GM19463 (cell line): ENCODE measurements around the gene PRXL2B.
"Not testable (repeated sequence)": the region's sequence is repeated elsewhere in the genome, so short reads cannot be mapped to it uniquely, and the experiment has no call there.

Source experiments
- ATAC-seq: cut with Tn5 transposase; IDR thresholded peaks from one replicate; pipeline ENCODE4 v1.9.1; 2021; ENCODE audit warnings: mild to moderate bottlenecking, moderate library complexity; ENCODE audit not compliant: unreplicated experiment

PRXL2B gene

DNA sequence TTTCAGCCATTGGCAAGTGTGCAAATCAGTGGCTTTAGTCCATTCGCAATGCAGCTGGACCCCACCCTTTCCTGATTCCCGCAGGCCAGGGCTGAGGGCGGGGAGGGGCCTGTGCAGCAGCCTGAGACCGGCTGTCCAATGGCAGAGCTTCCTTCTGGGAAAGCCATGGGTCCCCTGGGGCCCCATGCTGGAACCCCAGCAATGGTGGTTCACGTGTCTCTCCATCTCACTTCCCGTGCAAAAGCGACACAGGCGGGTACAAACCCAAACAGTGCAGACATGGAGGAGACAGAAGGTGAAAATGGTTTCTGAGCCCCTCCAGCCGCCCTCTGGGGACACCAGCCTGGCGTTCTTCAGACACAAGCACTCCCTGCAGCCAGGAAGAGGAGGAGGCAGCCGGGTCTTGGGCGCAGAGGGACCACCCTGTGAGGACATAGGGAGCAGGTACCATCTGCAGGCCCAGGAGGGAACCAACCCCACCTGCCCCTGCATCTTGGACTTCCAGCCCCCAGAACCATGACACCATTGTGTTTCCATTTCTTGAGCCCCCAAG lies 36.2 kb upstream of the PRXL2B start:
- ATAC-seq: not testable (repeated sequence)

DNA sequence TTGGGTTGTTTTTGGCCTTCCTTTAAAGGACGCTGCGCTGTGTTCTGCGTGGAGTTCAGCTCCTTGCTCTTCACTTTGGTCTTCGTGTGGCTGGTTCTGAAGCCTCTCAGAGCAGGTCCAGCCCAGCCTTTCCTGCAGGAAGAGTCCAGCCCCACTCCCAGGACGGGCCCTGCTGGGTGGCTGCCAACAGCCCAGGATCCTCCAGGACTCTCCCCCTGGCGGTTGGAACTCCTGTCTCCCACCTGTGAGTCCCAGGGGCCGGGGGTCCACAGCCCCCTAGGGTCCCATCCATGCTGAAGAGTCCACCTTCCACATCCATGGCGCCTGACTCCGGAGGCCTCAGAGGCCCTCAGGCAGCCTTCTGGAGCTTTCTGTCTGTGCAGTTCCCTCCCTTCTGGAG lies 35.0 kb upstream of the PRXL2B start:
- not testable (repeated sequence) for ATAC-seq

DNA sequence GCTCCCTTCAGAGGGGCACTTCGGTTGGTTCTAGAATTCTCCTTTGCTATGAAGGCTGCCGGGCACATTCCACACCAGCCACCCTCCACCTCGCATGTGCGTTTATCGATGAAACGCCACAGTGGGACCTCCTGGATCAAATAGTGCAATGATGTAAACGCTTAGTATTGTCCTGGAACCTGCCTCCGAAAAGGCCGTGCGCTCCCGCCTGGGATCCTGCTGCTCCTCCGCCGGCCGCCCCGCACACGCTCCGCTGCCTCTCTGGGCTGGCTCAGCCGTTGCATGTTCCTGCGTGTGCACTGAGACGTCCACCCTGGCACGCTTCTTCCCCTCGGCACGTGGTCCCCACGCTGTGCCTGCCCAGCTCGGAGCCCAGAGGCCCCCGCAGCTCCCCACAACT lies 34.4 kb upstream of the PRXL2B start:
- ATAC-seq: no peak

GRCh38 chr1:2553076-2553475 lies 33.5 kb upstream of the PRXL2B start:
- ATAC-seq: not testable (repeated sequence)

DNA sequence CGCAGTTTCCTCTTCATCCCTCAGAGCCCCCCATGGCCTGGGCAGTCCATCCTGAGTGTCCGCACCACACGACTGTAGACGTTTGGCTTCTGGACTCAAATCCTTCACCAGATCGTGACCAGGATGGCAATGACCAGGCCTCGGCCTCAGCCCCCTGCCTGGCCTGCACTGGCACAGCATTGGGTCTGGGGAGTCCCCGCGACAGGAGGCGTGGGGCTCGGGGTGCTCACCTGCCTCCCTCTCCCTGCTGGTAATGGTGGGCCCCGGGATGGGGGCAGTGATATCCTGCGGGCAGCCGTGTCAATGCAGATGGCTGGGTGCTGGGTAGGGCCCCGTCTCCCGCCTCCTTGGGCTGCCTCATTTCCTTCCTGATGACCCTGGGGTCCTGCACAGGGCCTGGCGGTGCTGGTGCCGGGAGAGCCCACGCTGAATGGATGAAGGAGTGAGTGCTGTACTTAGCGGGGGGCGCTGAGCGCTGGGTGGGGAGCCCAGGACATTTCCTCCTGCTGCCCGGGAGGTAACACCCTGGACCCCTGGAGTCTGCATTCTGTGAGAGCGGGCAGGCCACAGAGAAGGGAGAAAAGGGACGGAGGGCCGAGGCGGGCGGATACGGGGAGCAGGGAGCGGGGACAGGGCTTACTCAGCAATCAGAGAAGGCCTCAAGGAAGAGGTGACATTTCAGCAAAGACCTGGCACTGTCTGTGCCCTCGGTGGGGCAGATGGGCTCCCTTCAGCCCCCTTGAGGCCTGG lies 32.5 kb upstream of the PRXL2B start:
- ATAC-seq: no peak

DNA sequence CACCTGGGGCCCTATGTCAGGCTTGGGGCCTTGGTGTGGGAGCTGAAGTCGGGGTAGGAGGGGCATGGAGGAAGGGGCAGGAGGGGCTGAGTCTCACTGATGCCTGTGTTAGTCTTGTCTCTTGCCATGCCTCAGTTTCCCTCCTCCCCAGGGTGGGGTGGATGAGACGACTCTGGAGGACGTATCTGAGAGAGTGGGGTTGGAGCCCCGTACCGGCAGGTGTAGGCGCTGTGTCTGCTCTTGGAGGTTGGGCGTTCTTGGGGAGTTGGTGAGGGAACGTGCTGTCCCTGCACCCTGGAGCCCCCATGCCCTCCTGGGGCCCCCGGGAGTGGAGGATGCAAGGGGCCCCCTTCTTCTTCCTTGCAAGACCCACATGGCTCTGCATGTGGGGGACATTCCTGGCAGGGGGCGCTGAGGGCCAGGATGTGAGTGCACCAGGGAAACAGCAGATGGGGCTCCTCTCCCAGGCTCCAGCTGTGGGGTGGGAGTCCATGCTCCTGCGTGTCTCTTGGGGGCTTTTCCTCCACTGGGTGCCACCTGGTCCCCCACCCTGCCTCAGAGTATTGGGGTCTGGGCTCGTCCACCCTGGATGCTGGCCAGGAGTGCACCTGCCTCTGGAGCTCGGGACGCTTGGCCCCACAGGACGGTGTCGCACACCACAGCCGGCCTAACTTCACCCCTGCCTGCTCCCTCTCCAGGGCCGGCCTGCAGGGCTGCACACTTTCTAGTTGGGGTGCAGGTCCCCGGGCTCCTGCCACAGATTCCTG lies 31.8 kb upstream of the PRXL2B start:
- ATAC-seq: no peak

DNA sequence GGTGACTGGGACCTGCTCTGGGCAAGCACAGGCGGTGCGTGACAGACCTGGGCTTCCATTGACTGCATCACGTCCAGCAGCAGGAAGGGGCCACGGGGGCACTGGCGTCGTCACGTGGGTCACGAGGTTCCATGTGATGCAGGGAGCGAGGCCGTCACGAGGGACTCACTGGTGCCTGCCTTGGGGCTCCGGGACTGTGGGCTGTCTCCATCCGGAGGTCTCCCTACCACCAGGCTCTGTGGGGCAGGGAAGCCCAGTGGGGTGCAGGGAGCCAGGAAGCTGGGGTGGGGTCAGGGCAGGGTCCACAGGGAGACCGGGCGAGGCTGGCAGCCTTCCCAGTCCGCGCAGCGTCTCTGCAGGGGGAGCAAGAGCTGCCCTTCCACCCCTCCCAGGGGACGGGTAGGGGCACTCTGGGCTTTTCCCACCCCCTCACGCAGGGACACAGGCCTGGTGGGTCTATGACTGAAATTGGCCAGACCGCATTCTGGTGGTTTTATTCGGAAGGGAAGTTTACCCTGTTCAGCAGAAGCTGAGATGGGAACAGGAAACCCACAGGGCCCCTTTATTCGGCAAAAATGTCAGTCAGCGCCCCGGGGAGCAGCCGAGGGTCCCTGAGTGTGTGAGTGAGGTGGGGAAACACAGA lies 30.8 kb upstream of the PRXL2B start:
- ATAC-seq: no peak

GRCh38 chr1:2556277-2556677 lies 30.3 kb upstream of the PRXL2B start, which contains the start of gene TNFRSF14:
Gene TNFRSF14, plus strand, starts transcription at chr1:2556371. Its CDS starts 294 bp downstream, at chr1:2556665.
- ATAC-seq: no peak

- no peak for ATAC-seq
These were observed 29.7 kb upstream of the PRXL2B start for GRCh38 chr1:2556678-2557481.

DNA sequence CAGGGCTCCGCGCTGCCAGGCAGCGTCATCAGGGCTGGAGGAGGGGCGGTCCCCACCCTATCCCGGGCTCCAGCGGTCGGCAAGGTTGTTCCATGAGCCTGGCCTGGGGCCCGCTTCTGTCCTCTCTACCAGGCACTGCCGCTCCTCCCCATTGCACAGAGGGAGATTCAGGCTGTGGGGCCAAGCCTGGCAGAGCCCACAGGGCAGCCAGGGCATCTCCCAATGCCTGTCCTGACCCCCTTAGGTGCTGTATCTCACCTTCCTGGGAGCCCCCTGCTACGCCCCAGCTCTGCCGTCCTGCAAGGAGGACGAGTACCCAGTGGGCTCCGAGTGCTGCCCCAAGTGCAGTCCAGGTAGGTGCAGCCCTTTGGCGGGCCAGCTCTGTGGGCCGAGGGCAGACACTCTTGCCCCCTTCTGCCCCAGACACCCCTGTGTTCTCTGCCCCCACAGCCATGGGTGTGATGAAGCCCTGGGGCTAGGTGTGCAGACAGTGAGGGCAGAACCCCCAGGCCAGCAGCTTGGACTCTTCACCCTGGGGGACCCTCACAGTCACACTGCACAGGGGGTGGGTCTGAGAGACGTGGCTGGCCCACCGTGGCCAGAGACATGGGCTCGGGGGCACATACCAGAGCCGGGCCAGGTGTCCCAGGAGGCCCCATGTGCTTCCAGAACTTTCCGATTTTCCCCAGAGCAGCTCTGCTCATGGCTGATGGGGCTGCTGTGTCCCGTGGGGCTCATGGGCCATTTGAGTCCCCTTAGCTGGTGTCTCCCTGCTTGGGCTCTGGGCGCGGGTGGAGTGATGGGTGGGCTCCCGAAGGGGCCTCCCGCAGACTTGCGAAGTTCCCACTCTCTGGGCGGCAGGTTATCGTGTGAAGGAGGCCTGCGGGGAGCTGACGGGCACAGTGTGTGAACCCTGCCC lies 28.8 kb upstream of the PRXL2B start:
- ATAC-seq: no peak

DNA sequence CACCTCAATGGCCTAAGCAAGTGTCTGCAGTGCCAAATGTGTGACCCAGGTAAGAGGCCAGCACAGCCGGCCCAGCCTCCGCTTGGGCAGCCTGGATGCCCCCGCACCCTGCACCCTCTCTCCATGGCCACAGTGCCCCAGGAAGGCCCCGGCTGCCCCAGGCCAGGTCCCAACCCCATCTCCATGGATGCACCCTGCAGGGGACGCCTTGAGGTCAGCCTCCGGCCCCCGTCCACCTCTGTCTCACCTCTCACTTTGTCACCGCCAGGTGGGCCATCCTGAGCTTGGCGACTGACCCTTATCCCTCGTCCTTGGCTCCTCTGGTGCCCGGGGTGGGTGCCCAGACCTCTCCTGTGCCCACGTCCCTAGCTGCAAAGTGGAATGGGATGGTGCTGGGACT lies 28.2 kb upstream of the PRXL2B start:
- no peak for ATAC-seq

- no peak for ATAC-seq
These were observed 27.7 kb upstream of the PRXL2B start for GRCh38 chr1:2558861-2559260.

DNA sequence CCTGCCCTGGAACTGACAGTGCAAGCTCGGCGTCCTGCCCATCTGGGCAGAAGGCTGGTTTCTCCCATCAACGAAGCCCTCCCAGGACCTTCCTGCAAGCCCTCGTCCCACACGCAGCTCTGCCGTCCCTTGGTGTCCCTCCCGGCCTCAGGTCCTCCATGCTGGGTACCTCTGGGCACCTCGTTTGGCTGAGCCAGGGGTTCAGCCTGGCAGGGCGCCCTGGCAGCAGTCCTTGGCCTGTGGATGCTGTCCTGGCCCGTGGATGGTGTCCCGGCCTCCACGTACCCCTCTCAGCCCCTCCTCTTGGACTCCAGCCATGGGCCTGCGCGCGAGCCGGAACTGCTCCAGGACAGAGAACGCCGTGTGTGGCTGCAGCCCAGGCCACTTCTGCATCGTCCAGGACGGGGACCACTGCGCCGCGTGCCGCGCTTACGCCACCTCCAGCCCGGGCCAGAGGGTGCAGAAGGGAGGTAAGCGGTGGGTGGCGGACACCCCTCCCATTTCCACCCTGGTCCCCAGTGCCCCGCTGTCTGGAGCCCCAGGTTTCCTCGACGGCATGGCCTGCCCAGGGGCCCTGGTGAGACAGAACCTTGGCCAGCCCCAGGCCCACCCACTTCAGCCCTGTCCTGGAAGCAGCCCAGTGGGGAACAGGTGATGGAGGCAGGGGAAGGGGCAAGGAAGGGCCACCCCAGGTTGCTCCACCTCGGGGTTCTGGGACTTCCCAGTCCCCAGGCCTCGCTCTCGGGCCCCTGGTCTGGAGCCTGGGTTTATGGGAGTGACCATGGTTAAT lies 26.9 kb upstream of the PRXL2B start:
- ATAC-seq: no peak

GRCh38 chr1:2560299-2561073 lies 26.1 kb upstream of the PRXL2B start:
- no peak for ATAC-seq

DNA sequence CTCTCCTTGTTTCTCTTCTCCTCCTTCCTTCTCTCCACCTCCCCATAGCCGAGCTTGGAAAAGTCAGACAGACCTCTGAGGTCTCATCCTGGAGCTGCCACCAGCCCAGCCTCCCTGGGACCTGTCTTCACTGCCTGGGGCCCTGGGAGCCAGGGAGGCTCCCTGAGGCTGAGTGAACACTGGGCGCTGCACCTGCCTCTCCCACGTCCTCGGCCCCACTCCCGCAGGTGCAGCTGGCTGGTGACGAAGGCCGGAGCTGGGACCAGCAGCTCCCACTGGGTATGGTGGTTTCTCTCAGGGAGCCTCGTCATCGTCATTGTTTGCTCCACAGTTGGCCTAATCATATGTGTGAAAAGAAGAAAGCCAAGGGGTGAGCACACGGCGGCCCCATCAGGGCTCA lies 25.1 kb upstream of the PRXL2B start:
- ATAC-seq: no peak

DNA sequence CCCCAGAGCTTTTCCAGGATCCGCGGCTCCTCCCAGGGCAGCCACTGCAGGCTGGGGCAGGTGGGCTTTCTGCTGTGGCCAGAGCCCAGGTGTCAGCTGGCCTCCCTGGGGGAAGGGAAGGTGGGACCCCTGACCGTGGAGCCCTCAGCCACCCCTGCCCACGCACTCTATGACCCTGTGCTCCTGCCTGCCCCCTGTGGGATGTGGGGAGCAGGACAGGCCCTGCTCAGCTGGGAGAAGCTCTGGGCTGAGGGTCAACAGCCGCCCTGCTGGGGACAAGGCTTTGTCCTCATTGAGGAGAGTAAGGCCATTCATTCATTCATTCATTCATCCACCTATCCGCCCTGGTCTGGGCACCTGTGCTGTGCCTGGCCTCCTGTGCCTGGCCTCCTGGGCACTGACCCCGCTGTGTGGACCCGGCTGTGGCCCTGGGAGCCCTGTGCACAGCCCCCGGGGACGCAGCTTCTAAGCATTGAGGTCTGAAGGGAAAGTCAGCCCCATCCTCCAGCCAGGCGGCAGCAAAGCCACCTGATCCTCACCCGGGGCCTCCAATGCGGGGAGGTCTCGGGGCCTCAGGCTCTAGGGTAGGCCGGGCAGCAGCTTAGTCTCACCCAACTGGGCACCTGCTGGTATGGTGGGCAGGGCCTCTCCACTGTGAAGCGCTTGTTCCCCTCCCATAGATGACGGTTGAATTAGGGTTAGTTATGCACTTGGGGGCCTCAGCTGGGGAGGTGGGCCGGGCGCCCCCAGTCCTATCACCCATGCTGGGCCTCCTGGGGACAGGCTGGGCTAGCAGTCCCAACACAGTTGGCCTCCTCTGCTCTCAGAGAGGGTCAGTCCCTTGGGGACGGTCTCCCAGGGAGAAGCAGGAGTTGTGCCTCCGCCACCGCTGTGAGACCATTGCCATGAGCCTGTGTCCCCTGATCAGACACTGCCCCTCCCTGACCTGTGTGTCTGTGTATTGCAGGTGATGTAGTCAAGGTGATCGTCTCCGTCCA lies 24.4 kb upstream of the PRXL2B start:
- ATAC-seq: no peak

DNA sequence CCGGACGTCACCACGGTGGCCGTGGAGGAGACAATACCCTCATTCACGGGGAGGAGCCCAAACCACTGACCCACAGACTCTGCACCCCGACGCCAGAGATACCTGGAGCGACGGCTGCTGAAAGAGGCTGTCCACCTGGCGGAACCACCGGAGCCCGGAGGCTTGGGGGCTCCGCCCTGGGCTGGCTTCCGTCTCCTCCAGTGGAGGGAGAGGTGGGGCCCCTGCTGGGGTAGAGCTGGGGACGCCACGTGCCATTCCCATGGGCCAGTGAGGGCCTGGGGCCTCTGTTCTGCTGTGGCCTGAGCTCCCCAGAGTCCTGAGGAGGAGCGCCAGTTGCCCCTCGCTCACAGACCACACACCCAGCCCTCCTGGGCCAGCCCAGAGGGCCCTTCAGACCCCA lies 23.4 kb upstream of the PRXL2B start:
- no peak for ATAC-seq
